Measurements from ENCODE around the gene OSBPL8.

OSBPL8 gene

GRCh38 chr12:76432733-76433132 is 126.8 kb downstream of the OSBPL8 start:
- Histone ChIP-seq H3K36me3 (ENCODE audit: control insufficient read depth in 1 of 2, insufficient read depth in 2 of 2, low read length in 2 of 2) (no peaks in the 10 kb centered on the region), H3K27me3 (ENCODE audit: low read depth, low read length) (no peaks in the 10 kb centered on the region), H3K9me3 (ENCODE audit: control insufficient read depth in 1 of 2, low read length in 2 of 2) (peaks cover 0 to 11% of the 10 kb centered on the region in 2 donors), H3K4me3 (ENCODE audit: low read depth in 1 of 2, low read length in 2 of 2) (no peak overlapping the region), H3K27ac (ENCODE audit: low read length) (no peak overlapping the region), H3K4me1 (ENCODE audit: control insufficient read depth in 1 of 2, insufficient read depth in 2 of 2, low read length in 2 of 2) (no peaks in the 10 kb centered on the region)

- peaks cover 0 to 1% of the 10 kb centered on the region in 2 donors for H3K4me1 ChIP-seq (ENCODE audit: control insufficient read depth in 1 of 2, insufficient read depth in 2 of 2, low read length in 2 of 2)
- peaks cover 10 to 20% of the 10 kb centered on the region in 2 donors for H3K9me3 ChIP-seq (ENCODE audit: control insufficient read depth in 1 of 2, low read length in 2 of 2)
- no peak overlapping the region for H3K27ac ChIP-seq (ENCODE audit: low read length)
- no peak overlapping the region for H3K4me3 ChIP-seq (ENCODE audit: low read depth in 1 of 2, low read length in 2 of 2)
- H3K27me3 ChIP-seq (ENCODE audit: low read depth, low read length): no peaks in the 10 kb centered on the region
- no peaks in the 10 kb centered on the region for H3K36me3 ChIP-seq (ENCODE audit: control insufficient read depth in 1 of 2, insufficient read depth in 2 of 2, low read length in 2 of 2)
These were observed 131.5 kb downstream of the OSBPL8 start for GRCh38 chr12:76428117-76428516.

GRCh38 chr12:76426160-76426559 is 133.4 kb downstream of the OSBPL8 start:
- Histone ChIP-seq H3K27me3 (ENCODE audit: low read depth, low read length) (no peaks in the 10 kb centered on the region), H3K9me3 (ENCODE audit: control insufficient read depth in 1 of 2, low read length in 2 of 2) (peaks cover 10% of the 10 kb centered on the region in 2 donors), H3K27ac (ENCODE audit: low read length) (no peak overlapping the region), H3K4me1 (ENCODE audit: control insufficient read depth in 1 of 2, insufficient read depth in 2 of 2, low read length in 2 of 2) (peaks cover 5 to 7% of the 10 kb centered on the region in 2 donors), H3K4me3 (ENCODE audit: low read depth in 1 of 2, low read length in 2 of 2) (no peak overlapping the region), H3K36me3 (ENCODE audit: control insufficient read depth in 1 of 2, insufficient read depth in 2 of 2, low read length in 2 of 2) (no peaks in the 10 kb centered on the region)

GRCh38 chr12:76424941-76425340 is 134.6 kb downstream of the OSBPL8 start:
- Histone ChIP-seq H3K4me3 (ENCODE audit: low read depth in 1 of 2, low read length in 2 of 2) (no peak overlapping the region), H3K4me1 (ENCODE audit: control insufficient read depth in 1 of 2, insufficient read depth in 2 of 2, low read length in 2 of 2) (peaks cover 5 to 7% of the 10 kb centered on the region in 2 donors), H3K27ac (ENCODE audit: low read length) (no peak overlapping the region), H3K9me3 (ENCODE audit: control insufficient read depth in 1 of 2, low read length in 2 of 2) (peaks cover 10% of the 10 kb centered on the region in 2 donors), H3K27me3 (ENCODE audit: low read depth, low read length) (no peaks in the 10 kb centered on the region), H3K36me3 (ENCODE audit: control insufficient read depth in 1 of 2, insufficient read depth in 2 of 2, low read length in 2 of 2) (no peaks in the 10 kb centered on the region)

- Histone ChIP-seq H3K27me3 (ENCODE audit: low read depth, low read length) (no peaks in the 10 kb centered on the region), H3K4me1 (ENCODE audit: control insufficient read depth in 1 of 2, insufficient read depth in 2 of 2, low read length in 2 of 2) (peaks cover 5 to 7% of the 10 kb centered on the region in 2 donors), H3K4me3 (ENCODE audit: low read depth in 1 of 2, low read length in 2 of 2) (peak overlapping the region; percentile 41 to 57), H3K36me3 (ENCODE audit: control insufficient read depth in 1 of 2, insufficient read depth in 2 of 2, low read length in 2 of 2) (no peaks in the 10 kb centered on the region), H3K27ac (ENCODE audit: low read length) (peak overlapping the region; percentile 2), H3K9me3 (ENCODE audit: control insufficient read depth in 1 of 2, low read length in 2 of 2) (peaks cover 10% of the 10 kb centered on the region in 2 donors)
These were observed 136.8 kb downstream of the OSBPL8 start for GRCh38 chr12:76422543-76423438.

GRCh38 chr12:76422154-76422542 is 137.4 kb downstream of the OSBPL8 start:
- Histone ChIP-seq H3K9me3 (ENCODE audit: control insufficient read depth in 1 of 2, low read length in 2 of 2) (peaks cover 10% of the 10 kb centered on the region in 2 donors), H3K27ac (ENCODE audit: low read length) (peak overlapping the region; percentile 2), H3K4me1 (ENCODE audit: control insufficient read depth in 1 of 2, insufficient read depth in 2 of 2, low read length in 2 of 2) (peaks cover 5 to 7% of the 10 kb centered on the region in 2 donors), H3K4me3 (ENCODE audit: low read depth in 1 of 2, low read length in 2 of 2) (peak overlapping the region; percentile 41 to 57), H3K27me3 (ENCODE audit: low read depth, low read length) (no peaks in the 10 kb centered on the region), H3K36me3 (ENCODE audit: control insufficient read depth in 1 of 2, insufficient read depth in 2 of 2, low read length in 2 of 2) (no peaks in the 10 kb centered on the region)

GRCh38 chr12:76421046-76421445 is 138.5 kb downstream of the OSBPL8 start:
- peaks cover 5 to 10% of the 10 kb centered on the region in 2 donors for H3K9me3 ChIP-seq (ENCODE audit: control insufficient read depth in 1 of 2, low read length in 2 of 2)
- no peaks in the 10 kb centered on the region for H3K36me3 ChIP-seq (ENCODE audit: control insufficient read depth in 1 of 2, insufficient read depth in 2 of 2, low read length in 2 of 2)
- peaks cover 5 to 7% of the 10 kb centered on the region in 2 donors for H3K4me1 ChIP-seq (ENCODE audit: control insufficient read depth in 1 of 2, insufficient read depth in 2 of 2, low read length in 2 of 2)
- H3K27me3 ChIP-seq (ENCODE audit: low read depth, low read length): no peaks in the 10 kb centered on the region
- no peak overlapping the region for H3K27ac ChIP-seq (ENCODE audit: low read length)
- H3K4me3 ChIP-seq (ENCODE audit: low read depth in 1 of 2, low read length in 2 of 2): no peak overlapping the region

- Histone ChIP-seq H3K4me3 (ENCODE audit: low read depth in 1 of 2, low read length in 2 of 2) (no peak overlapping the region), H3K36me3 (ENCODE audit: control insufficient read depth in 1 of 2, insufficient read depth in 2 of 2, low read length in 2 of 2) (no peaks in the 10 kb centered on the region), H3K9me3 (ENCODE audit: control insufficient read depth in 1 of 2, low read length in 2 of 2) (peaks cover 2 to 5% of the 10 kb centered on the region in 2 donors), H3K27ac (ENCODE audit: low read length) (no peak overlapping the region), H3K4me1 (ENCODE audit: control insufficient read depth in 1 of 2, insufficient read depth in 2 of 2, low read length in 2 of 2) (peaks cover 5 to 7% of the 10 kb centered on the region in 2 donors), H3K27me3 (ENCODE audit: low read depth, low read length) (no peaks in the 10 kb centered on the region)
These were observed 139.3 kb downstream of the OSBPL8 start for GRCh38 chr12:76420222-76420621.

- H3K9me3 ChIP-seq (ENCODE audit: control insufficient read depth in 1 of 2, low read length in 2 of 2): no peaks in the 10 kb centered on the region
- H3K27ac ChIP-seq (ENCODE audit: low read length): no peak overlapping the region
- H3K27me3 ChIP-seq (ENCODE audit: low read depth, low read length): no peaks in the 10 kb centered on the region
- no peaks in the 10 kb centered on the region for H3K36me3 ChIP-seq (ENCODE audit: control insufficient read depth in 1 of 2, insufficient read depth in 2 of 2, low read length in 2 of 2)
- peaks cover 0 to under 1% of the 10 kb centered on the region in 2 donors for H3K4me1 ChIP-seq (ENCODE audit: control insufficient read depth in 1 of 2, insufficient read depth in 2 of 2, low read length in 2 of 2)
- no peak overlapping the region for H3K4me3 ChIP-seq (ENCODE audit: low read depth in 1 of 2, low read length in 2 of 2)
These were observed 142.5 kb downstream of the OSBPL8 start for GRCh38 chr12:76417116-76417515.

- Histone ChIP-seq H3K27me3 (ENCODE audit: low read depth, low read length) (no peaks in the 10 kb centered on the region), H3K9me3 (ENCODE audit: control insufficient read depth in 1 of 2, low read length in 2 of 2) (no peaks in the 10 kb centered on the region), H3K4me3 (ENCODE audit: low read depth in 1 of 2, low read length in 2 of 2) (no peak overlapping the region), H3K36me3 (ENCODE audit: control insufficient read depth in 1 of 2, insufficient read depth in 2 of 2, low read length in 2 of 2) (no peaks in the 10 kb centered on the region), H3K4me1 (ENCODE audit: control insufficient read depth in 1 of 2, insufficient read depth in 2 of 2, low read length in 2 of 2) (no peaks in the 10 kb centered on the region), H3K27ac (ENCODE audit: low read length) (no peak overlapping the region)
These were observed 146.4 kb downstream of the OSBPL8 start for GRCh38 chr12:76413121-76413520.

GRCh38 chr12:76410781-76411180 is 148.8 kb downstream of the OSBPL8 start:
- no peaks in the 10 kb centered on the region for H3K9me3 ChIP-seq (ENCODE audit: control insufficient read depth in 1 of 2, low read length in 2 of 2)
- H3K36me3 ChIP-seq (ENCODE audit: control insufficient read depth in 1 of 2, insufficient read depth in 2 of 2, low read length in 2 of 2): no peaks in the 10 kb centered on the region

More at GRCh38 chr12:76410781-76411180, 148.8 kb downstream of the OSBPL8 start:
- no peak overlapping the region for H3K4me3 ChIP-seq (ENCODE audit: low read depth in 1 of 2, low read length in 2 of 2)
- no peaks in the 10 kb centered on the region for H3K4me1 ChIP-seq (ENCODE audit: control insufficient read depth in 1 of 2, insufficient read depth in 2 of 2, low read length in 2 of 2)
- H3K27ac ChIP-seq (ENCODE audit: low read length): no peak overlapping the region
- H3K27me3 ChIP-seq (ENCODE audit: low read depth, low read length): no peaks in the 10 kb centered on the region
